Measurements from ENCODE around the gene SYNGR4.
"Not testable (repeated sequence)": the region's sequence is repeated elsewhere in the genome, so short reads cannot be mapped to it uniquely, and the experiment has no call there.

Gene SYNGR4

GRCh38 chr19:48371771-48372170, 7.6 kb downstream of the SYNGR4 start:
- not testable (repeated sequence) for DNase-seq

GRCh38 chr19:48372904-48373303, 8.7 kb downstream of the SYNGR4 start:
- DNase-seq = no peak

- DNase-seq = no peak
Observed at GRCh38 chr19:48373567-48373966, 9.4 kb downstream of the SYNGR4 start.

GRCh38 chr19:48378194-48378570, 14.0 kb downstream of the SYNGR4 start:
- DNase-seq = no peak

GRCh38 chr19:48379058-48379457, 14.9 kb downstream of the SYNGR4 start:
- DNase-seq = no peak

- DNase-seq = no peak
Observed at GRCh38 chr19:48381178-48381950, 17.2 kb downstream of the SYNGR4 start.

- no peak for DNase-seq
Observed at GRCh38 chr19:48382286-48382685, 18.1 kb downstream of the SYNGR4 start.

- DNase-seq = no peak
Observed at GRCh38 chr19:48385461-48386087, 21.4 kb downstream of the SYNGR4 start.

- no peak for DNase-seq
Observed at GRCh38 chr19:48386981-48387380, 22.8 kb downstream of the SYNGR4 start.

GRCh38 chr19:48390188-48391099, 26.3 kb downstream of the SYNGR4 start:
- peak; percentile 44 for DNase-seq

GRCh38 chr19:48391100-48392005, 27.2 kb downstream of the SYNGR4 start, which contains the start of gene KDELR1:
KDELR1 (minus strand) TSS chr19:48391551; CDS start chr19:48391358, 193 bp downstream.
- peak; percentile 65 for DNase-seq

GRCh38 chr19:48392006-48392344, 27.8 kb downstream of the SYNGR4 start:
- DNase-seq = not testable (repeated sequence)

- DNase-seq = no peak
Observed at GRCh38 chr19:48392860-48393558, 28.8 kb downstream of the SYNGR4 start.

- no peak for DNase-seq
Observed at GRCh38 chr19:48393559-48394330, 29.6 kb downstream of the SYNGR4 start, which contains the start of gene GRIN2D. GRIN2D (plus strand) TSS chr19:48393668; CDS start chr19:48398393, 4,725 bp downstream.

GRCh38 chr19:48394331-48395169, 30.4 kb downstream of the SYNGR4 start:
- DNase-seq = no peak

- DNase-seq = no peak
Observed at GRCh38 chr19:48395170-48395455, 30.9 kb downstream of the SYNGR4 start.

- no peak for DNase-seq
Observed at GRCh38 chr19:48395499-48395898, 31.3 kb downstream of the SYNGR4 start.

- DNase-seq = no peak
Observed at GRCh38 chr19:48396016-48396823, 32.1 kb downstream of the SYNGR4 start.

GRCh38 chr19:48396824-48397176, 32.6 kb downstream of the SYNGR4 start:
- no peak for DNase-seq

Measured in central memory CD4-positive, alpha-beta T cell (primary cell).